Endothelial cell of umbilical vein (primary cell): ENCODE results near the gene FHOD3. TPM values are rescaled to one million over a fixed set of nuclear protein-coding genes. Genes with fewer than 3 reads are reported as not detected.

Experiments
- BruUV-seq: library from RNA; stranded (reverse); fragments of 400-500 nt; replicated peaks from 2 replicates; lab custom pipeline; 2021; lab: Mats Ljungman, UMichigan
- CTCF ChIA-PET: fragments of 300-600, 350-600 bp; sonication (Branson Sonifier 250); formaldehyde crosslinking; loops from one replicate; lab custom pipeline; 2021; ENCODE audit warnings: antibody characterized with exemption, inconsistent platforms; lab: Charles Lee
- POLR2A ChIA-PET: fragments of 300-600, 350-600 bp; sonication (Branson Sonifier 250); formaldehyde crosslinking; loops from one replicate; lab custom pipeline; 2021; ENCODE audit warnings: antibody characterized with exemption, inconsistent platforms; lab: Charles Lee
- DNase-seq: peaks from one replicate; pipeline ENCODE4 v3.0.0-alpha.2; 2011; ENCODE audit warnings: low read depth, low spot score
- FAIRE-seq: peaks from 2 replicates; lab custom pipeline; 2011; peaks lifted over from hg19 to GRCh38; lab: Jason Lieb, UNC
- H2AFZ ChIP-seq: 2 replicates; pipeline ENCODE4 v1.6.0; 2012; ENCODE audit warnings: low read depth, low read length, control low read depth, inconsistent platforms
- H3K27ac ChIP-seq: 2 replicates; pipeline ENCODE4 v1.5.1; 2011; ENCODE audit warnings: low read depth, mild to moderate bottlenecking, control low read depth, low read length, moderate library complexity; ENCODE audit not compliant: insufficient read depth
- H3K27me3 ChIP-seq, 2 experiments: 2 replicates each; pipeline versions ENCODE4 v1.6.0 to v1.6.1; 2011; ENCODE audit warnings: low read length in 2 of 2, mixed read lengths in 1 of 2; ENCODE audit not compliant: control insufficient read depth in 2 of 2, insufficient read depth in 2 of 2
- H3K36me3 ChIP-seq, 2 experiments: 2 replicates in 1 of 2; 3 replicates in 1 of 2; pipeline ENCODE4 v1.5.1; 2011; ENCODE audit warnings: low read length in 2 of 2, mild to moderate bottlenecking in 1 of 2, moderate library complexity in 1 of 2; ENCODE audit not compliant: control insufficient read depth in 2 of 2, insufficient read depth in 2 of 2; ENCODE audit errors: extremely low read depth in 1 of 2
- H3K4me1 ChIP-seq: 3 replicates; pipeline ENCODE4 v1.5.1; 2011; ENCODE audit warnings: mild to moderate bottlenecking, low read length; ENCODE audit not compliant: control insufficient read depth, insufficient read depth; ENCODE audit errors: extremely low read depth
- H3K4me2 ChIP-seq: 2 replicates; pipeline ENCODE4 v1.6.1; 2011; ENCODE audit warnings: low read length, control low read depth, mixed read lengths; ENCODE audit not compliant: insufficient read depth
- H3K4me3 ChIP-seq, 3 experiments: fragments of 200-600 bp in 1 of 3; sonication (generic), shearing (Covaris generic) in 1 of 3; replicated peaks in 1 of 3; 2 replicates each; pipeline ENCODE4 v1.5.1; 2011 to 2016; ENCODE audit warnings: control low read depth in 3 of 3, low read length in 3 of 3, mild to moderate bottlenecking in 2 of 3, inconsistent platforms in 1 of 3, low read depth in 1 of 3, moderate library complexity in 1 of 3; ENCODE audit not compliant: insufficient read depth in 1 of 3
- H3K79me2 ChIP-seq: 2 replicates; pipeline ENCODE4 v1.6.0; 2012; ENCODE audit warnings: low read length, inconsistent platforms; ENCODE audit not compliant: control insufficient read depth, insufficient read depth
- H3K9ac ChIP-seq: replicated peaks from 2 replicates; pipeline ENCODE3; 2011; ENCODE audit warnings: low read length, control low read depth; ENCODE audit not compliant: insufficient read depth; ENCODE audit errors: extremely low read depth
- H3K9me1 ChIP-seq: replicated peaks from 3 replicates; pipeline ENCODE4 v1.6.0; 2011; ENCODE audit warnings: mild to moderate bottlenecking, low read length; ENCODE audit not compliant: control insufficient read depth, insufficient read depth; ENCODE audit errors: extremely low read depth
- H3K9me3 ChIP-seq: replicated peaks from 2 replicates; pipeline ENCODE4 v1.5.1; 2012; ENCODE audit warnings: low read length, inconsistent platforms; ENCODE audit not compliant: control insufficient read depth, insufficient read depth
- H4K20me1 ChIP-seq: replicated peaks from 2 replicates; pipeline ENCODE3; 2011; ENCODE audit warnings: mild to moderate bottlenecking, low read length; ENCODE audit not compliant: control insufficient read depth, insufficient read depth; ENCODE audit errors: extremely low read depth
- EZH2 ChIP-seq: IDR thresholded peaks from 2 replicates; pipeline ENCODE4 v1.6.1; 2012; ENCODE audit warnings: borderline replicate concordance, low read depth, mild to moderate bottlenecking, moderate library complexity, low read length, inconsistent platforms; ENCODE audit not compliant: severe bottlenecking
- FOS ChIP-seq: IDR thresholded peaks from 2 replicates; pipeline ENCODE4 v1.6.1; 2011; ENCODE audit warnings: mild to moderate bottlenecking, low read length, moderate library complexity, borderline replicate concordance; ENCODE audit not compliant: insufficient read depth
- GATA2 ChIP-seq: IDR thresholded peaks from 2 replicates; pipeline ENCODE4 v1.7.0; 2011; ENCODE audit warnings: low read depth, mild to moderate bottlenecking, moderate library complexity, mixed read lengths, low read length; ENCODE audit not compliant: insufficient read length, insufficient read depth
- JUN ChIP-seq: IDR thresholded peaks from 2 replicates; pipeline ENCODE4 v1.6.1; 2011; ENCODE audit warnings: borderline replicate concordance, low read depth; ENCODE audit not compliant: insufficient read length, insufficient read depth
- MYC ChIP-seq: IDR thresholded peaks from one replicate; pipeline ENCODE4 v1.6.1; 2011; ENCODE audit warnings: mild to moderate bottlenecking, low read depth, low read length
- POLR2A ChIP-seq: IDR thresholded peaks from 2 replicates; pipeline ENCODE4 v1.6.1; 2012; ENCODE audit warnings: low read depth, mild to moderate bottlenecking, control low read depth, low read length
- dilution Hi-C: fragments of 300-500 bp; cut with MboI; formaldehyde crosslinking; loops from one replicate; pipeline ENCODE4 v1.15.0; 2019; ENCODE audit warnings: low sequenced_read_pairs; ENCODE audit not compliant: extremely low pct_ligation_motif_present
- intact Hi-C: fragments of 100-400 bp; cut with micrococcal nuclease; formaldehyde crosslinking; loops from one replicate; pipeline ENCODE4 v1.10.0; 2022
- polyA plus RNA-seq, 4 experiments: library from polyadenylated mRNA; depleted of rRNA in 3 of 4; stranded (reverse) in 3 of 4; unstranded in 1 of 4; fragments of >200 nt; gene quantifications; 2 replicates each; pipeline versions ENCODE4 v1.2.1 to v1.2.3, GENCODE V29; 2011 to 2012; ENCODE audit warnings: missing spikeins in 1 of 4
- total RNA-seq: library from RNA; stranded (reverse); gene quantifications from 2 replicates; pipeline ENCODE4 v1.2.3, GENCODE V29; 2021
- TF ChIP-seq, protein P1 (sequence below), 2 donors: IDR thresholded peaks; 1 replicate in 1 of 2; 2 replicates in 1 of 2; pipeline ENCODE4 v1.5.1; 2011; ENCODE audit warnings: low read length in 2 of 2, mild to moderate bottlenecking in 2 of 2, moderate library complexity in 2 of 2, control low read depth in 1 of 2, inconsistent platforms in 1 of 2, low read depth in 1 of 2; ENCODE audit not compliant: insufficient read depth in 1 of 2; ENCODE audit errors: extremely low read depth in 1 of 2

FHOD3 gene
- total and polyA plus RNA-seq, 2 donors (not counting 3 experiments of a cell fraction or from before 2014, with no cell fraction given): 0.06 to 1.5 TPM

DNA sequence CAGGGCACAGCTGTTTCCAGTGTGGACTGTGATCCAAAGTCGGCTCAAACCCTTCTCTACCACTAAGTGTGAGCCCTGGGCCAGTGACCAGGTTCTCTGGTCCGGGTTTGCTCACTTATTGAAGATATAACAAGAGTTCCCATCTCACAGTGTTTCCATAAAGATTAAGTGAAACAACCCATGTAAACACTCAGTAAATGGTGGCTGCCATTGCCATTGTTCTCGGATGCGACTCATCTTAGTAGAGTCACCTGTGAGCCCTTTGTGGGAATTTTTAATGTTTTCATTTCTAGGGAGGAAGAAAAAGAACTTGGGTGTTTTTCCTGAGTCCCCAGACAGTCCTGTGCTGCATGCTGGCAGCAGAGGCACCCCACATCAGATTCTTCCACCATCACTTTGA, 477.9 kb downstream of the FHOD3 start:
- H3K36me3 ChIP-seq: no peaks in the 10 kb centered on the region
- H3K27ac ChIP-seq: no peak overlapping the region
- H4K20me1 ChIP-seq: no peaks in the 10 kb centered on the region
- no peak overlapping the region for H3K9ac ChIP-seq
- H3K4me3 ChIP-seq: no peak overlapping the region
- no peaks in the 10 kb centered on the region for H3K27me3 ChIP-seq
- FAIRE-seq: no peak
- ChIA-PET POLR2A (no interaction called here), CTCF (no interaction called here)
- no peaks in the 10 kb centered on the region for H3K4me1 ChIP-seq
- no TSS peak for BruUV-seq
- intact Hi-C loops (no loop called here), dilution Hi-C loops (no loop called here)
- TF ChIP-seq JUN (no peak), FOS (peak; percentile 28)
- no peak overlapping the region for H2AFZ ChIP-seq
- H3K79me2 ChIP-seq: no peaks in the 10 kb centered on the region
- no peaks in the 10 kb centered on the region for H3K9me1 ChIP-seq
- no peaks in the 10 kb centered on the region for H3K9me3 ChIP-seq
- peak; percentile 25 for DNase-seq
- no peak overlapping the region for H3K4me2 ChIP-seq

DNA sequence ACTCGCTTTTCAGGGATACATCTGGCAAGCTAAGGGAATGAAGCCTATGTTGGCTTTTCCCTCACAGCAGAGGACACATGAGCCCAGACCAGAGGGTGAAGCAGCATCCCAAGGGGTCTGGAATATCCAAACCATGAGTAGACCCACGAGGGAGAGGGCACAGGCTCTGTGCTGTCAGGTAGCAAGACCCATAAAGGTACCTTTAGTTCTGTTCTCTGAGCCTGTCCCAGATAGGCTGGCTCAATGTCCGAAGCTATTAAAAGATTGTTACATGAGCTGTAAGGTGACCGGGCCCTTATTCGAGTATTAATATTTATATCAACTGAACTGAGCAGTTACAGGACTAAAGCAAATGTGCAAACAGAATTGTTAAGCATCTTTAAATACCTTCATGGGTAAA, 479.1 kb downstream of the FHOD3 start:
- intact Hi-C loops: no loop called here
- DNase-seq: no peak
- no peak for TF ChIP-seq FOS
- TF ChIP-seq JUN: no peak
- TF ChIP-seq, protein P1, sequence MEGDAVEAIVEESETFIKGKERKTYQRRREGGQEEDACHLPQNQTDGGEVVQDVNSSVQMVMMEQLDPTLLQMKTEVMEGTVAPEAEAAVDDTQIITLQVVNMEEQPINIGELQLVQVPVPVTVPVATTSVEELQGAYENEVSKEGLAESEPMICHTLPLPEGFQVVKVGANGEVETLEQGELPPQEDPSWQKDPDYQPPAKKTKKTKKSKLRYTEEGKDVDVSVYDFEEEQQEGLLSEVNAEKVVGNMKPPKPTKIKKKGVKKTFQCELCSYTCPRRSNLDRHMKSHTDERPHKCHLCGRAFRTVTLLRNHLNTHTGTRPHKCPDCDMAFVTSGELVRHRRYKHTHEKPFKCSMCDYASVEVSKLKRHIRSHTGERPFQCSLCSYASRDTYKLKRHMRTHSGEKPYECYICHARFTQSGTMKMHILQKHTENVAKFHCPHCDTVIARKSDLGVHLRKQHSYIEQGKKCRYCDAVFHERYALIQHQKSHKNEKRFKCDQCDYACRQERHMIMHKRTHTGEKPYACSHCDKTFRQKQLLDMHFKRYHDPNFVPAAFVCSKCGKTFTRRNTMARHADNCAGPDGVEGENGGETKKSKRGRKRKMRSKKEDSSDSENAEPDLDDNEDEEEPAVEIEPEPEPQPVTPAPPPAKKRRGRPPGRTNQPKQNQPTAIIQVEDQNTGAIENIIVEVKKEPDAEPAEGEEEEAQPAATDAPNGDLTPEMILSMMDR (IDR thresholded peaks at IDR 0.05; ENCODE audit: extremely low read depth in 1 of 2, insufficient read depth in 1 of 2, low read depth in 1 of 2, low read length in 2 of 2): no peak
- TF ChIP-seq MYC: no peak
- no peak for TF ChIP-seq POLR2A
- TF ChIP-seq EZH2: no peak
- TF ChIP-seq GATA2: no peak
- Histone ChIP-seq H3K4me2 (no peak overlapping the region), H3K27ac (no peak overlapping the region), H3K27me3 (no peaks in the 10 kb centered on the region), H3K4me3 (no peak overlapping the region), H3K9ac (no peak overlapping the region), H3K36me3 (peaks cover 0 to 2% of the 10 kb centered on the region in 2 experiments), H3K9me3 (no peaks in the 10 kb centered on the region), H3K9me1 (no peaks in the 10 kb centered on the region), H2AFZ (no peak overlapping the region), H3K79me2 (no peaks in the 10 kb centered on the region), H3K4me1 (no peaks in the 10 kb centered on the region), H4K20me1 (no peaks in the 10 kb centered on the region)
- no TSS peak for BruUV-seq
- CTCF ChIA-PET: interaction anchor here (0.6 kb wide), 1 partner anchor 32 kb away, joined by 3 read pairs; no protein-coding TSS in a partner anchor
- POLR2A ChIA-PET: no interaction called here
- dilution Hi-C loops: no loop called here
- no peak for FAIRE-seq
